Effector CD8-positive, alpha-beta T cell (primary cell): Measurements from ENCODE around the gene DCLK1.
"Not testable (repeated sequence)": the region's sequence is repeated elsewhere in the genome, so short reads cannot be mapped to it uniquely, and the experiment has no call there.

Experiments used
- DNase-seq: peaks from one replicate; lab custom pipeline; 2025; lab: John Stamatoyannopoulos, UW

The DCLK1 gene

GRCh38 chr13:35984776-35985453, 146.3 kb downstream of the DCLK1 start:
- DNase-seq: no peak

DNA sequence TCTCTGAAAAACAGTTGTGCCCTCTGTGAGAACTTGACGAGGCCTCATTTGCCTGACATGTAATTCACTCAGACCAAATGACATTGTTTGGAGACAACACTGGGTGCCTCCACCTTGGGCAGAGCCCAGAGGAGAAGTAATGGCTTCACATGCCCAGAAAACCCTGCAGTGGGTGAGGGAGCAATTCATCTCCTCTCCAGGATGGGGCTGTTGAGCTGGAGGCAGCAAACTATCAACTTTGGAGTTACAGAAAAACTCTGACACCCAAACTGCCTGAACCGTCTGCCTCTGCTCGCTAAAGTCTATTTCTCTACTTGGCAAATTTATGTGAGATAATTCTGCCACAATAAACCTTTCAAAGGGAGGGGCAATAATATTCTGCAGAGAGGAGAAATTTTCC, 146.9 kb downstream of the DCLK1 start:
- DNase-seq: no peak

GRCh38 chr13:35983703-35984102, 147.5 kb downstream of the DCLK1 start:
- DNase-seq: not testable (repeated sequence)

DNA sequence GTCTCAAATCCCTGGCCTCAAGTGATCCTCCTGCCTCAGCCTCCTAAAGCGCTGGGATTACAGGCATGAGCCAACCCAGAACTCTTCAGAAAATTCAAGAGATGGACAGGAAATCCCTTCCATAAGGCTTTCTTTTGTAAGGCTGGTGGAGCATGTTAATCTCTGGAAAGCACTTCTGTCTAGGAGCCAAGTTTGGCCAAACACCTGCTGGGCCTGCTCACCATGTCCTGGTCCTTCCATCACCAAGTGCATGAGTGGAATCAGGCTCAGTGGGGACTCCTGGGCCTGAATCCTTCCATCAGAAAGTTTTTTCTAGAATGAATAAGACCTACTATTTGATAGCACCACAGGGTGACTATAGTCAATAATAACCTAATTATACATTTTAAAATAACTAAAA, 148.0 kb downstream of the DCLK1 start:
- DNase-seq: no peak

GRCh38 chr13:35979361-35979951, 151.7 kb downstream of the DCLK1 start:
- DNase-seq: no peak

DNA sequence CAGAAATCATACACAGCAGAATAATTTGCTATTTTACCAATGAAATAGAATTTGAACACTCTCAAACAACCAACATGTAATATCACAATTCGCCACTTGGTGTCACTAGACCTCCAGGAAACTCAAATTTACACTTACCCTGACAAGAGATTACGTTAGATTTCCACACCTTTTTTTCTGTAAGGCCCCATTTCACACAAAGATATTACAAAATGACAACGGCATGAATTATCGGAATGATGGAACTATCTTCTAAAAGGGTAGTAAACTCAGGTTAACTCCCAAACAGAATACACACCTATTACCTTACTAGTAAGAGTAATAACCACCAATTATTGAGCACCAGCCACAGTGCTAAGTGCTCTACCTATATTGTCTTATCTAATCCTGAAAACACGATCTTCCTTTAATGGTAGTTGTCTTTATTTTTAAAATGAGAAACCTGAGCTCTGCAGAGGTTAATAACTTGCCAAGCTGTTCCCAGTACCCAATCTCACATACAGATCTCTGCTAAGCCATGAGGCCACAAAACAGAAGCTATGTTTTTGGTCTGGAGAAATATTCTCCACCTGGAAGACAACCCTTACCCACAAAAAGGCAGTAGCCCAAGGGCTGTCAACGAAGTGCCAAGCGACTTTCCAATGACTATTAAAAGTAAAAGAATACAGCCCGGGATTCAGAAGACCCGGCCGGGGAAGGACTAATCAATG, 152.4 kb downstream of the DCLK1 start:
- DNase-seq: no peak

DNA sequence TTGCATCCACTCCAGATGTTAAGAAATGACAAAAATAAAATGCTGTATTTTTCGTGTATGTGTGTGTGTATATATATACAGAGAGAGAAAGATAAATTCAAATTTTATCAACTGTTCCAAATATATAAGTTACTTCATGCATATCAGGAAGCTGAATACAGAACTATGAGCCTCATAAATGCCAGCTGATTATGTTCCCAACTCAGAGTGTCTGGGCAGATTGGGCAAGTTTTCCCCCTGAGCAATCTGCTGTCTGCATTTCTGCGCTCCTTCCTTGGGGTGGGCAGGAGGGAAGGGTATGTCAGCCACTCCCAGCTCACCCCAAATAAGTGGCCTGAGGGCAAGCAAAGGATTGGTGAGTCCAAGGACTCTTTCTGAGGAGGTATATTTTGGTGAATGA, 154.1 kb downstream of the DCLK1 start:
- DNase-seq: no peak

- no peak for DNase-seq
Observed at GRCh38 chr13:35976126-35976525, 155.1 kb downstream of the DCLK1 start.

GRCh38 chr13:35966951-35967350, 164.2 kb downstream of the DCLK1 start:
- not testable (repeated sequence) for DNase-seq

DNA sequence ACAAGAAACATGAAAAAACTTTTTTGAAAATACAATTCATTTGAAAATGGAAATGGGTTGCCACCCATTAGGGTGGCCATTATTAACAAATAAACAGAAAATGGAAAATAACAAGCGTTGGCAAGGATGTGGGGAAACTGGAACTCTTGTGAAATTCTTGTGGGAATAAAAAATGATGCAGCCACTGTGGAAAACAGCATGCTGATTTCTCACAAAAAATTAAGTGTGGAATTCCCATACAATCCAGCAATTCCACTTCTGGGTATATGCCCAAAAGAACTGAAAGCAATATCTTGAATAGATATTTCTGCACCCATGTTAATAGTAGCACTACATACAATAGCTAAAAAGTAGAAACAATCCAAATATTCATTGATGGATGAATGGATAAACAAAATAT, 165.2 kb downstream of the DCLK1 start:
- no peak for DNase-seq

GRCh38 chr13:35965226-35965927, 165.8 kb downstream of the DCLK1 start:
- no peak for DNase-seq

DNA sequence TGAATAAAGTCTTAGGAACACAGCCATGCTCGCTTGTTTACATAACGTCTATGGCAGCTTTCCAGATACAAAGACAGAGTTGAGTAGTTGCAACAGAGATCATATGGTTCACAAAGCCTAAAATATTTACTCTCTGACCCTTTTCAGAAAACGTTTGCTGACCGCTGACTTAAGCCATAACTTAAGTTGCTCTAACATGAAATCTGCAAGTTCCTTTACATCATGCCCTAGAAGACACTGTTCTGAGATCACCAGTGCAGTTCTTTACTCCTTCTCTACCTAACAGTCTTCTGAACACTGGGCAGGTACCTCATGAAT, 166.4 kb downstream of the DCLK1 start:
- DNase-seq: no peak

GRCh38 chr13:35964011-35964862, 166.9 kb downstream of the DCLK1 start:
- DNase-seq: no peak

GRCh38 chr13:35961461-35962220, 169.5 kb downstream of the DCLK1 start:
- no peak for DNase-seq

- no peak for DNase-seq
Observed at GRCh38 chr13:35961002-35961401, 170.2 kb downstream of the DCLK1 start.

- no peak for DNase-seq
Observed at GRCh38 chr13:35957996-35958395, 173.2 kb downstream of the DCLK1 start.

GRCh38 chr13:35957241-35957731, 173.9 kb downstream of the DCLK1 start:
- no peak for DNase-seq

- DNase-seq: no peak
Observed at GRCh38 chr13:35956074-35956473, 175.1 kb downstream of the DCLK1 start.

- DNase-seq: no peak
Observed at GRCh38 chr13:35954207-35954560, 177.0 kb downstream of the DCLK1 start.

DNA sequence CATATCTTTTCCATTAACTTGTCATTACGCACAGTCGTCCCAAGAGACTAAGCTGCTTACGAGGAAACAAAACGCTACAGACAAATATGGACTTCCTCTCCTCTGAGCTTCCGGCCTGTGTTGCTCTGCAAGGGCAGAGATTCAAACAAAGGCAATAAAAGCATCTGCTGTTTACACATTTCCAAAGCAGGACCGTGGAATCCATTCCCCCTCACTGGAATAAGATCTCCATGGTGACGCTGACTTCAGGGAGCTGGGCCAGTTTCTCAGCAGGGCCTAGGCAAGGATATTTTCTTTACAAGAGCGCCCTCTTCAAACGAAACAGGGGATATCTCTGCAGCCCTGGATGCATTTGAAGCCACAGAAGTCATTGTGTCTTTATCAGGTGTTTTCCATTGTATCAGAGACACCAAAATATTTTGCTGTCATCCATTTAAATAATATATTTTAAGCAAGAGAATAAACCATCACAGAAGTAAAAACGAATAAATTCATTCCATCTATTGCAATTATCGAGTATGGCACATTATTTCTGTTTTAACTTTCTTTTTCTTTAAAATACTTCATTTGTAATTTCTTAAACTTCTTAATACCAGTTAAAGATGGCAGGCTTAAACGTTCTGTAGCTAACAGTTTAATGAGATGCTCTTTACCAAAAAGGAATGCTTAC, 177.5 kb downstream of the DCLK1 start:
- no peak for DNase-seq
